GM18505 (cell line): Measurements from ENCODE around the gene LCP2.

Source experiments
- ATAC-seq: cut with Tn5 transposase; IDR thresholded peaks from one replicate; pipeline ENCODE4 v1.9.1; 2021; ENCODE audit not compliant: unreplicated experiment
- POLR2A ChIP-seq: IDR thresholded peaks from 4 replicates; pipeline ENCODE4 v1.6.1; 2011; ENCODE audit warnings: borderline replicate concordance; ENCODE audit not compliant: insufficient read depth, insufficient read length; ENCODE audit errors: extremely low read depth

LCP2 gene

GRCh38 chr5:170269579-170269978, 28.0 kb downstream of the LCP2 start:
- ATAC-seq = no peak
- TF ChIP-seq POLR2A = no peak

GRCh38 chr5:170268884-170269283, 28.7 kb downstream of the LCP2 start:
- TF ChIP-seq POLR2A = no peak
- ATAC-seq = no peak

- TF ChIP-seq POLR2A = no peak
- ATAC-seq = no peak
Observed at GRCh38 chr5:170268153-170268689, 29.4 kb downstream of the LCP2 start.

GRCh38 chr5:170267431-170268152, 30.0 kb downstream of the LCP2 start:
- no peak for TF ChIP-seq POLR2A
- peak; percentile 64 for ATAC-seq

GRCh38 chr5:170266570-170267381, 30.8 kb downstream of the LCP2 start:
- no peak for TF ChIP-seq POLR2A
- ATAC-seq = no peak

- no peak for ATAC-seq
- TF ChIP-seq POLR2A = no peak
Observed at GRCh38 chr5:170265522-170265921, 32.1 kb downstream of the LCP2 start.

GRCh38 chr5:170263906-170264305, 33.7 kb downstream of the LCP2 start:
- ATAC-seq = no peak
- no peak for TF ChIP-seq POLR2A

GRCh38 chr5:170262061-170263045, 35.2 kb downstream of the LCP2 start:
- TF ChIP-seq POLR2A = no peak
- no peak for ATAC-seq

GRCh38 chr5:170261528-170262043, 36.0 kb downstream of the LCP2 start:
- no peak for ATAC-seq
- no peak for TF ChIP-seq POLR2A

- TF ChIP-seq POLR2A = no peak
- no peak for ATAC-seq
Observed at GRCh38 chr5:170257370-170257769, 40.2 kb downstream of the LCP2 start.

- ATAC-seq = no peak
- no peak for TF ChIP-seq POLR2A
Observed at GRCh38 chr5:170256571-170256970, 41.0 kb downstream of the LCP2 start.

GRCh38 chr5:170254056-170254455, 43.5 kb downstream of the LCP2 start:
- ATAC-seq = peak; percentile 87
- no peak for TF ChIP-seq POLR2A
